HG03064 (cell line): ENCODE measurements around the gene WDR7.

ENCODE experiments used
- ATAC-seq: cut with Tn5 transposase; IDR thresholded peaks from one replicate; pipeline ENCODE4 v1.9.1; 2021; ENCODE audit warnings: low read depth; ENCODE audit not compliant: unreplicated experiment

The WDR7 gene

DNA sequence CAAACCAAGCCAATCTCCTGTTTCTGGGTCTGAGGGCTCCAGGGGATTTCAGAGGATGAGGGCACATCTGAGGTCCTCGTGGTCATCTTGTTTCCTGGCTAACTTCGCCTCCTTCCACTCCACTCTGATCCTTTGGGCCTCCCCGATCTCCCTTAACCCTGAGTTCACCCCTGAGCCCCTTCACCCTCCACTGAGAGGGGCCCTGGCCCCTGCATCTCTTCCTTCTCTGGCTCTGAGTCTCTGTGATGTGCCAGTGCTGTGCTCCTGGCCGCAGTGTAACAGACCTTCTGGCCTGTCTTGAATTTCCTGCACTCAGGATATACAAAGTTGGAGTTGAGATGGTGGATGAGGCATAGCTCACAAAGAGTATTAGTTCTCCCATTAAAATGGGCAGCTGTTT is 411.0 kb downstream of the WDR7 start:
- no peak for ATAC-seq

DNA sequence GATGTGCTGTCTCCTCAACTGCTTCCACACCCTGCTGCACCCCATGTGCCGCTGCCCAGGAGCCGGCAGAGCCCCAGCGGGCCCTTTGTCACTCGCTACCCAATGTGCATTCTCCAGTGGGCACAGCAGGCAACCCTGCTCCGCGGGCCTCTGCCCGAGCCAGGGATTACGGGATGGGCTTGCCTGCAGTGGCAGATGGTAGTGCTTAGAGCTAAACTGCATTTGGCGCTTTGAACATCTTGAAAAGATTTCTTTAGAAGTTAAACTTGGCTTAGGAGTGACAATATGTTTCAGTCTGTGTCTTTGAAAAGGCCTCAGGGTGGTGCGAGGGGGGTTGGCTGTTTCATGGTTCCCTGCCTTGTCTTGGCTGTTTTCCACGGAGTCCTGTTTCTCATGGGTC is 411.7 kb downstream of the WDR7 start:
- ATAC-seq = no peak

DNA sequence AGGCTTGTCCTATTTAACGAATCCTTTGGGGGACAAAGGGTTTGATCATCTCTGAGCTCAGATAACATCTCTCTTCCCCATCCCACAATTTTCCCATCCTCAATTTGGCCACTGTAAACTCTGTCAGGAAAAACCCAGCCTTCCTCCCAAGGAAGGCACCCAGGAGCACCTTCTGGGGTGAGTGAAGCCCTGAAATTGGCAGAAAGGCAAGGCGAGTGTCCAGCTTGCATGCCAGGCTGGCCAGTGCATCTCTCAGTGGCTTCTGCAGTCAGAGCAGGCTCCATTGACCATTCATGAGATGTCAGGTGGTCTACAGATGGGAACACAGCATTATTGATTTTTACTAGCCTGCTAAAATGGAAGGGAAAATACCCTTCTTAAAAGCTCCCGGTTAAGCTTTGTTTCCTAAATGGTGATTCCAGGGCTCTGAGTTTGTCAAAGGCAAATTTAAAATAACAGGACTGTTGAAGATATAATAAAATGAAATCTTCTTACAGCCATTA is 412.5 kb downstream of the WDR7 start:
- no peak for ATAC-seq

- no peak for ATAC-seq
These were observed 422.5 kb downstream of the WDR7 start for GRCh38 chr18:57073501-57074187.

GRCh38 chr18:57075716-57076400 is 424.7 kb downstream of the WDR7 start:
- no peak for ATAC-seq

- ATAC-seq = no peak
These were observed 426.0 kb downstream of the WDR7 start for GRCh38 chr18:57077005-57077765.

DNA sequence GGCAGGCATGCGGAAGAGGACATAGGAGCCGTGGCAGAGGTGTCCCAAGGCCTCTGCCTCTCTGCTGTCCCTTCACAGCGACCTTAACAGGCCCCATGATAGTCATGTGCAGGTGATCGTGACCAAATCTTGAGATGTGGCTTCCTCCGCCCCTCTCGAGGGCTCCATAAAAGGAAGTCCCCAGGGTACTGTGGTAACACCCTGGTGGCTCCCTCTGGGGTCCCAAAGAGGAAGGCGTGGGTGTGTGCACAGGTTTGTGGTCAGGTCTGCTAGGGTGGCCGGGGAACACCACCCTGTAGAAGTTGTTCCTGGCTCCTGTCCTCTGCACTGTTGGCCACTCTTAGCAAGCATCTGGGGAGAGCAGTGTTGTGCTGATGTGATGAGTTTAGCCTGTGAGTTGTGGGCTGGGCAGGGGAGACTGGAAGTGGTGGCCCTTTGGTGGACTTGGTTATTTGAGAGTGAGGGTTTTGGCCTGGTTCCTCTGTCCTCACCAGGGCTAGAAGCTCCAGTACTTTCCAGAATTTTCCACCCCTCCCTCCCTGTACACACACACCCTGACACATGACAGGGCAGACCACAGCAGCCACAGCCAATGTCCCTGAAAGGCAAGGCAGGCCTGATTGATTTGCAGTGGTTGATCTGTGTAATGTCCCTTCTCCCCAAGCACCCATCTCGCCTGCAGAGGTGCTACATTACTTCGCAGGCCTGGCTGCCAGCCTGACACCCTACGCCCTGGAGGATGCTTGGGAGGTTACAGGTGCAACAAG is 426.8 kb downstream of the WDR7 start:
- ATAC-seq = peak; percentile 88

DNA sequence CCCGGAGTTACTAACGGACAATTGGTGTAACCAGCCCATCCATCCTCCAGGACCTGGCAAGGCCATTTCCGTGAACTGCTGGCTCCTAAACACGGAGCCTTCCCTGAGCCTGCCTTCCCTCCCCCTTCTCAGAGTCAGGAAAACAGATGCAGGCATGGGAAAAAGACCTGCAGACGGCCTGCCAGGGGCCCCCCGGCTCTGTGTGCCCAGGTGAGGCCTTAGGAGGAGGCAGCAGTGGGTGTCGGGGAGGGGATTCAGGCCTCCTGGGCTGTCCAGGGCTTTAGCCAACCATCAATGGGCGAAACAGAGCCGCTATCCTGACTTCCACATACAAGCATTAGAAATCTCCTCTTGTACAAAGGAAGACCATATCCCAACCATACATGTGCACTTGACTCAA is 427.5 kb downstream of the WDR7 start:
- no peak for ATAC-seq

DNA sequence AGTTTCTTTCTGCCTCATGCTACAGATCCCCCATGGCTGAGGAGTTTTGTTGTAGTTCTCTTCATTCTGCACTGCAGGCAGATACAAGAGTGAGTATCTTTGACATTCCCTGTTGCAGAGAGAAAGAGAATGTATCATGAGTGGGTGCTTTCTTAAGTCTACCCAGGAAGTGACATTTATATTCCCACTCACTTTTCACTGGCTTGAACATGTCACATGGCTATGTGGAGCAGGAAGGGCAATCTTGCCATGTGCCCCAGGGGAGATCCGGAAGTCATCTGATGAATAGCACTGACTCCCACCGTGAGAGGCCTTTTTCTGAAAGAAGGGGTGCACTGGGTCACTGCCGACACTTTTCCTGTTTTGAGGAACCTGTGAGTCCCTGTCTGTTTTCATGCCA is 429.3 kb downstream of the WDR7 start:
- no peak for ATAC-seq

DNA sequence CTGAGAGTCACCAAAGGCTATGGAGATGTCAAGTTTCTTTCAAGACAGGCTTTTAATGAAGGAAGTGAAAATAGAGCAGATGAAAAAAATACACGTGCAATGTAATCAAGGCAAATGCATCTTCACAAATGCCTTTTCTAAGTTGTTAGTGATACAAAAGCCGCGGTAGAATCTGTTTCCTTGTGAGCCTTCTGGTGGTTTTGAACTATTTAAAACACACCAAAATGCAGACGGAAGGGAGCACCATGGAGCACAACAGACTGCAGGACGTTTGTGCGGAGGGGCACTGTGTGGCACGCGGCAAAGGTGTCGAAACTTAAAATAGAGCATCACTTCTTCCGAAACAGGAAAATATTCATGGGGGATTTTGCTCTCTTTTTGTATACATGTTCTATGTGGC is 430.7 kb downstream of the WDR7 start:
- ATAC-seq = no peak

DNA sequence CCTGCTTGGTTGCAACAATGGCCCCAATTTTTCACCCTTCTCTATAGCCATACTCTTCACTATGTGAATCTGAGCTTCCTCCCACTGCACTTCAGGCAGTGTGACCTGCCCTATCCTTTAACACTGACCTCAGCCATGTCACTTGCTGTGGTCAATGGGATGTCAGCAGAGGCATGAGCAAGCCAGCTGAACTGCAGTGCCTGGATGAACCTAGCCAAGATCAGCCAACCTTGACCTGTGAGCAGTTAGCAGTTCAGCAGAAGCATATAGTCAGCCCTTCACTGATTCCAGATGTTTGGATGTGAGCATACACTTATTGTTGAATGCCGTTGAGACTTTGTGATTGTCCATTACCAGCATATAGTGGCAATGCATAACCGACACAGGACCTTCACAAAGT is 432.3 kb downstream of the WDR7 start:
- no peak for ATAC-seq

- ATAC-seq = peak; percentile 70
These were observed 433.4 kb downstream of the WDR7 start for GRCh38 chr18:57084331-57085271.

DNA sequence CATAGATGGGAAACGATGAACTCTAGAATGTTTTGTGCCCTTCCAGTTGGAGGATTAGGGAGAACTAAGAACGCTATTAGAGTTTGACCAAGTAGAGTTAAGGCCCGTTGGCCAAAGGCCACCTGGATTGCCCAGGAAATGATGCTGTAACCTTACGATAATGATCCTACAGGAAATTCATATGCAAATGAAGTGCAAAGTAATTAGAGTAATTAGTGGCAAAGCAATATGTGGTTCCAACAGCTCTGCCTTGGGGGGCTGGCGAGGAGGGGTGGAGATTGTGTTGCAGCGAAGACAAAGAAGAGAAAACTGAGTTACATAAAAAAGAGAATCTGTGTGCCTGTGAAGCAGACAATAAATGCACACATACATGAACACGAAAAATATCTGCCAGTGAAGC is 434.2 kb downstream of the WDR7 start:
- ATAC-seq = no peak

DNA sequence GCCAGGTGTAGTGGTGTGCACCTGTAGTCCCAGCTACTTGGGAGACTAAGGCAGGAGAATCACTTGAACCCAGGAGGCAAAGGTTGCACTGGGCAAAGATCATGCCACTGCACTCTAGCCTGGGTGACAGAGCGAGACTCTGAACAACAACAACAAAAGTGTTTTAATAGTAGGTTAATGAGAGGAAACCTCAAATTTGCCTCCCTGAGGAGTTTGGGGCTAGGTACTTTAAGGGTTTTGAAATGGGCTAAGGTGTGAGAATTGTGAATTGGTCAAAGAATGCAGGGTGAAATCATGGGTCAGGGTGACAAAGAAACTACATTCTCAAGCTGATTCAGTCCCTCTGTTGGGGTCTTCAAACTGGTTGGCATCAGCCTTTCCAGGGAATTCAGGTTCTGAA is 435.0 kb downstream of the WDR7 start:
- ATAC-seq = no peak
